Activated CD8-positive, alpha-beta memory T cell treated with anti-CD3 and anti-CD28 coated beads, Interleukin-2, amount 50 U/mL, for 24 hours (primary cell): ENCODE data around the gene MBTPS2.

ENCODE experiments used
- DNase-seq: peaks from one replicate; pipeline ENCODE4 v3.0.0-alpha.2; 2020; ENCODE audit errors: extremely low read depth

The MBTPS2 gene

DNA sequence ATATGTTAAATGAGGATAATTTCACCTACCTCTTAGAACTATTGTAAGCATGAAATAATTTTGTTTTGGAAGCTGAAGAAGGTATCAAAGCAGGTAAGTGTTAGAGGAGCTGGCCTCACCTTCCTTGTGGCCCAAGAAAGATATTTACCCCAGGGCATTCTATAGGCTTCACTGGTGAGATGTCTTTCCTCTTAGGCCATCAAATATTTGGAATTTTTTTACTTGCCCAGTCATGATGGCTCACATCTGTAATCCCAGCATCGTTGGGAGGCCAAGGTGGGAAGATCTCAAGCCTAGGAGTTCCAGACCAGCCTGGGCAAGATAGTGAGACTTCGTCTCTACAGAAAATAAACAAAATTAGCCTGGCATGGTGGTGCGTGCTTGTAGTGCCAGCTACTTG is 95.0 kb downstream of the MBTPS2 start:
- DNase-seq = no peak
